Hepatocyte (in vitro differentiated cells): ENCODE measurements around the gene BRCA2.

Source experiments
- CTCF ChIP-seq: fragments of 200-600 bp; sonication (generic); IDR thresholded peaks from 2 replicates; pipeline ENCODE4 v1.5.1; 2016; ENCODE audit warnings: antibody characterized with exemption, mild to moderate bottlenecking; ENCODE audit not compliant: poor library complexity
- EZH2 ChIP-seq: fragments of 200-600 bp; sonication (generic); IDR thresholded peaks from 2 replicates; pipeline ENCODE4 v1.6.1; 2016; ENCODE audit warnings: antibody characterized with exemption, mild to moderate bottlenecking, borderline replicate concordance
- EZH2phosphoT487 ChIP-seq: fragments of 200-600 bp; sonication (generic); IDR thresholded peaks from one replicate; pipeline ENCODE4 v1.6.1; 2018; ENCODE audit warnings: antibody characterized with exemption, mild to moderate bottlenecking, low read depth, moderate library complexity; ENCODE audit not compliant: unreplicated experiment, severe bottlenecking

GRCh38 chr13:32423592-32423991, 108.3 kb downstream of the BRCA2 start:
- no peak for TF ChIP-seq CTCF
- no peak for TF ChIP-seq EZH2
- no peak for TF ChIP-seq EZH2phosphoT487
